Breast epithelium (tissue), 4 donors: ENCODE data around the gene LMOD1. TPM values are rescaled to one million over a fixed set of nuclear protein-coding genes. Genes with fewer than 3 reads are reported as not detected.
"Not testable (repeated sequence)": the region's sequence is repeated elsewhere in the genome, so short reads cannot be mapped to it uniquely, and the experiment has no call there.

Experiments
- DNase-seq, 2 donors: peaks; one replicate each; pipeline ENCODE4 v3.0.0-alpha.2; 2019; ENCODE audit warnings: low spot score in 2 of 2
- H3K27ac ChIP-seq, 2 donors: fragments of 200-600 bp; sonication (generic) in 1 of 2; one replicate each; pipeline ENCODE4 v1.5.1; 2016 to 2019; ENCODE audit warnings: mild to moderate bottlenecking in 1 of 2
- H3K27me3 ChIP-seq, 2 donors: fragments of 200-600 bp; sonication (generic) in 1 of 2; one replicate each; pipeline versions ENCODE4 v1.5.1 to v1.6.0; 2017 to 2019; ENCODE audit warnings: control low read depth in 1 of 2, mild to moderate bottlenecking in 1 of 2
- H3K36me3 ChIP-seq: fragments of 200-600 bp; one replicate; pipeline ENCODE4 v1.5.1; 2019
- H3K4me1 ChIP-seq, 2 donors: fragments of 200-600 bp; sonication (generic); one replicate each; pipeline ENCODE4 v1.5.1; 2016 to 2019; ENCODE audit warnings: control low read depth in 1 of 2
- H3K4me3 ChIP-seq, 3 donors: fragments of 200-600 bp; sonication (generic); 1 replicate in 2 of 3; 2 replicates in 1 of 3; pipeline ENCODE4 v1.5.1; 2016 to 2019; ENCODE audit warnings: mild to moderate bottlenecking in 3 of 3, moderate library complexity in 2 of 3
- H3K9me3 ChIP-seq, 2 donors: fragments of 200-600 bp; sonication (generic) in 1 of 2; one replicate each; pipeline ENCODE4 v1.5.1; 2016 to 2019; ENCODE audit warnings: control low read depth in 1 of 2
- POLR2A ChIP-seq: fragments of 450-650 bp; IDR thresholded peaks from one replicate; pipeline ENCODE4 v1.6.1; 2016; ENCODE audit warnings: antibody characterized with exemption, mild to moderate bottlenecking, moderate library complexity
- POLR2AphosphoS5 ChIP-seq, 3 donors: sonication (generic); formaldehyde crosslinking; IDR thresholded peaks; one replicate each; pipeline ENCODE4 v1.6.1; 2017; ENCODE audit warnings: antibody characterized with exemption in 3 of 3
- intact Hi-C: fragments of 100-400 bp; cut with DNase I; formaldehyde crosslinking; loops from one replicate; pipeline ENCODE4 v1.15.1; 2023; ENCODE audit warnings: low total_unique reads
- total RNA-seq, 3 donors: library from RNA; depleted of rRNA; stranded (reverse); fragments of >200 nt; gene quantifications; one replicate each; pipeline ENCODE4 v1.1.0, GENCODE V29; 2016
- TF ChIP-seq, protein P1 (sequence below), 3 donors: fragments of 450-650 bp; IDR thresholded peaks; one replicate each; pipeline ENCODE4 v1.5.1; 2016 to 2017; ENCODE audit warnings: antibody characterized with exemption in 3 of 3, mild to moderate bottlenecking in 3 of 3, moderate library complexity in 3 of 3

Gene LMOD1
- total RNA-seq, 3 donors from 2014 or later = 60.0 to 92.2 (median 87.2) TPM

DNA sequence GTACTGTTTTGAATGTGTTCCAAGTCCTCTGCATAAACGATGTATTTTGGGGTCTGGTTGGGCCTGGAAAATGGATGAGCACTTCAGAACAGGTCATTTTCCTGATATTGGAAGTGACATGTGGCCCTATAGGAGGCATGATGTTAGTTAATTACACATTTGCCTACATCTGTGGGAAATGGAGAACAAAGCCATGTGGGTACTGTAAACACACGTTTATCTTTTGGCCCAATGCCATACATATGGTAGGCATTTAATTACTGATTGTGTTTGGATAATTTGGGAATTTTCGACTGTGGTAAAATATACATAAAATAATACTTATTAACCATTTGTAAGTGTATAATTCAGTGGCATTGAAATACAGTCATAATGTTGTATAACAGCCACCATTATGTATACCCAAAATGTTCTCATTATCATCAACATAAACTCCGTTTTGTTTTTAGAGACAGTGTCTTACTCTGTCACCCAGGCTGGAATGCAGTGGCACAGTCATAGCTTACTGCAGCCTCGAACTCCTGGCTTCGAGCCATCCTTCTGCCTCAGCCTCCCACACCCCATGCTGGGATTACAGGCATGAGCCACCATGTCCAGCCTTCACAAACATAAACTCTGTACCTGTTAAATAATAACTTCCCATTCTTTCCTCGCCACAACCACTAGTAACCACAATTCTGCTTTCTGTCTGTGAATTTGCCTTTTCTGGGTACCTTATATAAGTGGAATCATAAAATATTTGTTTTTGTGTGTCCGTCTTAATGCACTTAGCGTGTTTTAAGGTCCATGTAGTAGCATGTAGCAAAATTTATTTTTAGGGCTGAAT lies 24.2 kb upstream of the LMOD1 start:
- Histone ChIP-seq H3K36me3 (no peaks in the 10 kb centered on the region), H3K27ac (no peak overlapping the region), H3K4me1 (no peaks in the 10 kb centered on the region), H3K4me3 (no peak overlapping the region), H3K27me3 (no peaks in the 10 kb centered on the region), H3K9me3 (no peaks in the 10 kb centered on the region)
- peak in 1 of 2 donors; percentile 14 for DNase-seq
- intact Hi-C loops = loop anchor here (5.0 kb wide), 1 partner anchor 73 kb away; no protein-coding TSS in a partner anchor
- no peak for TF ChIP-seq POLR2AphosphoS5 (IDR thresholded peaks at IDR 0.05)
- no peak for TF ChIP-seq POLR2A
- TF ChIP-seq, protein P1, sequence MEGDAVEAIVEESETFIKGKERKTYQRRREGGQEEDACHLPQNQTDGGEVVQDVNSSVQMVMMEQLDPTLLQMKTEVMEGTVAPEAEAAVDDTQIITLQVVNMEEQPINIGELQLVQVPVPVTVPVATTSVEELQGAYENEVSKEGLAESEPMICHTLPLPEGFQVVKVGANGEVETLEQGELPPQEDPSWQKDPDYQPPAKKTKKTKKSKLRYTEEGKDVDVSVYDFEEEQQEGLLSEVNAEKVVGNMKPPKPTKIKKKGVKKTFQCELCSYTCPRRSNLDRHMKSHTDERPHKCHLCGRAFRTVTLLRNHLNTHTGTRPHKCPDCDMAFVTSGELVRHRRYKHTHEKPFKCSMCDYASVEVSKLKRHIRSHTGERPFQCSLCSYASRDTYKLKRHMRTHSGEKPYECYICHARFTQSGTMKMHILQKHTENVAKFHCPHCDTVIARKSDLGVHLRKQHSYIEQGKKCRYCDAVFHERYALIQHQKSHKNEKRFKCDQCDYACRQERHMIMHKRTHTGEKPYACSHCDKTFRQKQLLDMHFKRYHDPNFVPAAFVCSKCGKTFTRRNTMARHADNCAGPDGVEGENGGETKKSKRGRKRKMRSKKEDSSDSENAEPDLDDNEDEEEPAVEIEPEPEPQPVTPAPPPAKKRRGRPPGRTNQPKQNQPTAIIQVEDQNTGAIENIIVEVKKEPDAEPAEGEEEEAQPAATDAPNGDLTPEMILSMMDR (IDR thresholded peaks at IDR 0.05) = no peak

DNA sequence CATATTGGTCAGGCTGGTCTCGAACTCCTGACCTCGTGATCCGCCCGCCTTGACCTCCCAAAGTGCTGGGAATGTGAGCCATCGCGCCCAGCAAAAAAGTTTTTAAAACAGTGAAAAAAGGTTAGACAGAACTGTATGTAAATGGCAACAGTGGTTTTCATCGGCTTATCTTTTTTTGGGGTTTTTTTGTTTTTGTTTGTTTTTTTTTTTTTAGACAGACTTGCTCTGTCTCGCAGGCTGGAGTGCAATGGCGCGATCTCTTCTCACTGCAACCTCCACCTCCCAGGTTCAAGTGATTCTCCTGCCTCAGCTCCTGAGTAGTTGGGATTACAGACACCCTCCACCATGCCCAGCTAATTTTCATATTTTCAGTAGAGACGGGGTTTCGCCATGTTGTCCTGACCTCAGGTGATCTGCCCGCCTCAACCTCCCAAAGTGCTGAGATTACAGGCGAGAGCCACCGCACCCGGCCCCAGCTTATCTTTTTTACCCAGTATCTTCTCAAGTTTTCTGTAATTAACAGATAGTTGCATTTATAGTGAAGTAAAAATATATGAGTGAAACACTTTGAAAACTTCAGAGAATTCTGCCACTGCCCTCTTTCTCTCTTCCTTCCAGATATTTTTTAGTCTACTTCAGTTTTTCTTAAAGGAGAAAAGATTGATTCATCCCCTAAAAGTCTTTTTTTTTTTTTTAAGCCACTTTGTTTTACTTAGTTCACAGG lies 22.0 kb upstream of the LMOD1 start:
- Histone ChIP-seq H3K36me3 (no peaks in the 10 kb centered on the region), H3K4me1 (no peaks in the 10 kb centered on the region), H3K4me3 (no peak overlapping the region), H3K9me3 (no peaks in the 10 kb centered on the region), H3K27ac (no peak overlapping the region), H3K27me3 (no peaks in the 10 kb centered on the region)
- TF ChIP-seq POLR2A (no peak), POLR2AphosphoS5 (IDR thresholded peaks at IDR 0.05) (no peak)
- TF ChIP-seq, protein P1 (IDR thresholded peaks at IDR 0.05) = no peak
- DNase-seq = peak in 1 of 2 donors; percentile 12
- intact Hi-C loops = no loop called here

DNA sequence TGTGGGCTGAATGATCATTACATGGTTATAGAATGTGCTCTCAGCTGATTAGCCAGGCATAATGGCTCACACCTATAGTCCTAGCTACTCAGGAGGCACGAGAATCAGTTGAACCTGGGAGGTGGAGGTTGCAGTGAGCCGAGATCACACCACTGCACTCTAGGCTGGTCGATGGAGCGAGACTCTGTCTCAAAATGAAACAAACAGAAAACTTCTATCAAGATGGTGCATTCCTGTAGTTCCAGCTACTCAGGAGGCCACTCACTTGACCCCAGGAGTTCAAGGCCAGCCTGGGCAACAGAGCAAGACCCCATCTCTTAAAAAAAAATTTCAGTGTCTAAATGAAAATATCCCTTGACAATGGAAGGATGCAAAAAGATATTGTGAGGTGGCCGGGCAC lies 19.8 kb upstream of the LMOD1 start:
- H3K36me3 ChIP-seq = no peaks in the 10 kb centered on the region
- peak in 1 of 2 donors; percentile 1 for DNase-seq

DNA sequence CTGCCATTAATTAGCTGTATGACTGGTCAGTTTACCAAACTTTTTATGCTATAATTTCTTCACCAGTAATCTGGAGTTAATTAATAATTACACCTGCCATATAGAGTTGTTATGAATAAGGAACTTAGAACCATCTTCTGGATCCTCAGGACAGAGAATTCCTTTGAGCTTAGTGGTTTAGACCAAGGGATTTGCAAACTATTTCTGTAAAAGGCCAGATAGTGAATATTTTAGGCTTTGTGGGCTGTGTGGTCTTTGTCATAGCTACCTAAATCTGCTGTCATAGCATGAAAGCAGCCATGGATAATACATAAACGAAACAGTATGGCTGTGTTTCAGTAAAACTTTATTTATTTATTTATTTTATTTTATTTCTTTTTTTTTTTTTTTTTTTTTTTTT lies 17.9 kb upstream of the LMOD1 start:
- Histone ChIP-seq H3K9me3 (no peaks in the 10 kb centered on the region), H3K27ac (no peak overlapping the region), H3K36me3 (no peaks in the 10 kb centered on the region), H3K4me3 (no peak overlapping the region), H3K4me1 (no peaks in the 10 kb centered on the region), H3K27me3 (no peaks in the 10 kb centered on the region)
- no peak for DNase-seq
- TF ChIP-seq POLR2A (no peak), POLR2AphosphoS5 (IDR thresholded peaks at IDR 0.05) (no peak)
- TF ChIP-seq, protein P1 (IDR thresholded peaks at IDR 0.05) = no peak
- intact Hi-C loops = no loop called here

More for the DNA sequence above, 19.8 kb upstream of the LMOD1 start:
- no peak overlapping the region for H3K4me3 ChIP-seq
- TF ChIP-seq, protein P1 (IDR thresholded peaks at IDR 0.05) = no peak
- no peak for TF ChIP-seq POLR2AphosphoS5 (IDR thresholded peaks at IDR 0.05)
- TF ChIP-seq POLR2A = no peak
- no peaks in the 10 kb centered on the region for H3K4me1 ChIP-seq
- H3K27ac ChIP-seq = no peak overlapping the region
- H3K27me3 ChIP-seq = no peaks in the 10 kb centered on the region
- no peaks in the 10 kb centered on the region for H3K9me3 ChIP-seq
- intact Hi-C loops = no loop called here

DNA sequence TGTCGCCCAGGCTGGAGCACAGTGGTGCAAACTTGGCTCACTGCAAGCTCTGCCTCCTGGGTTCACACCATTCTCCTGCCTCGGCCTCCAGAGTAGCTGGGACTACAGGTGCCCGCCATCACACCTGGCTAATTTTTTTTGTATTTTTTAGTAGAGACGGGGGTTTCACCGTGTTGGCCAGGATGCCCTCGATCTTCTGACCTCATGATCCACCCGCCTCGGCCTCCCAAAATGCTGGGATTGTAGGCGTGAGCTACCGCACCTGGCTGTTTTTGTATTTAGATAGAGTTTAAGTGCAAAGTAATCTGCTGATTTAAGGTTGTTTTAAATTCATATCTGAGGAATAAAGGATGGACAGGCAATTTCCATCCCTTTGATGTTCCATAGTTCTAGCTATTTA lies 16.0 kb upstream of the LMOD1 start:
- not testable (repeated sequence) for H3K36me3 ChIP-seq

More for the DNA sequence above, 16.0 kb upstream of the LMOD1 start:
- H3K4me3 ChIP-seq, H3K4me1 ChIP-seq, H3K27me3 ChIP-seq, intact Hi-C loops, DNase-seq, H3K27ac ChIP-seq, H3K9me3 ChIP-seq: not testable (repeated sequence)
